Measurements from ENCODE around the gene RNU1-3. TPM values are rescaled to one million over a fixed set of nuclear protein-coding genes. Genes with fewer than 3 reads are reported as not detected.
A peak's percentile ranks its signal among the peaks of the same experiment; 100 is the strongest.
"Not testable (repeated sequence)": the region's sequence is repeated elsewhere in the genome, so short reads cannot be mapped to it uniquely, and the experiment has no call there.

The RNU1-3 gene
- total RNA-seq, 1 donor from 2014 or later, result not detected

- peak; percentile 92 for DNase-seq (ENCODE audit: low read depth)
Measured at GRCh38 chr1:16639091-16640031, 27.4 kb downstream of the RNU1-3 start.

GRCh38 chr1:16637941-16638778 is 28.6 kb downstream of the RNU1-3 start:
- peak; percentile 39 for DNase-seq (ENCODE audit: low read depth)

GRCh38 chr1:16636551-16637195 is 30.1 kb downstream of the RNU1-3 start:
- not testable (repeated sequence) for DNase-seq (ENCODE audit: low read depth)

GRCh38 chr1:16635959-16636358 is 30.8 kb downstream of the RNU1-3 start:
- not testable (repeated sequence) for DNase-seq (ENCODE audit: low read depth)

GRCh38 chr1:16633540-16634282 is 33.0 kb downstream of the RNU1-3 start:
- DNase-seq (ENCODE audit: low read depth), result not testable (repeated sequence)

- not testable (repeated sequence) for DNase-seq (ENCODE audit: low read depth)
Measured at GRCh38 chr1:16632044-16632850, 34.5 kb downstream of the RNU1-3 start.

GRCh38 chr1:16631248-16632043 is 35.3 kb downstream of the RNU1-3 start:
- no peak for DNase-seq (ENCODE audit: low read depth)

GRCh38 chr1:16630661-16631247 is 36.0 kb downstream of the RNU1-3 start:
- DNase-seq (ENCODE audit: low read depth), result no peak

GRCh38 chr1:16629916-16630530 is 36.7 kb downstream of the RNU1-3 start:
- DNase-seq (ENCODE audit: low read depth), result not testable (repeated sequence)

GRCh38 chr1:16628361-16629111 is 38.2 kb downstream of the RNU1-3 start:
- no peak for DNase-seq (ENCODE audit: low read depth)

- not testable (repeated sequence) for DNase-seq (ENCODE audit: low read depth)
Measured at GRCh38 chr1:16626409-16626983, 40.3 kb downstream of the RNU1-3 start.

- DNase-seq (ENCODE audit: low read depth), result no peak
Measured at GRCh38 chr1:16625497-16626408, 41.0 kb downstream of the RNU1-3 start.

- DNase-seq (ENCODE audit: low read depth), result peak; percentile 80
Measured at GRCh38 chr1:16623812-16624719, 42.7 kb downstream of the RNU1-3 start.

GRCh38 chr1:16623337-16623736 is 43.4 kb downstream of the RNU1-3 start:
- peak; percentile 90 for DNase-seq (ENCODE audit: low read depth)

Data from myocyte (in vitro differentiated cells).